ENCODE data around the gene KCNH8. TPM values are rescaled to one million over a fixed set of nuclear protein-coding genes. Genes with fewer than 3 reads are reported as not detected.

Gene KCNH8
- total RNA-seq, 1 experiment from 2014 or later, result 3.7 TPM

DNA sequence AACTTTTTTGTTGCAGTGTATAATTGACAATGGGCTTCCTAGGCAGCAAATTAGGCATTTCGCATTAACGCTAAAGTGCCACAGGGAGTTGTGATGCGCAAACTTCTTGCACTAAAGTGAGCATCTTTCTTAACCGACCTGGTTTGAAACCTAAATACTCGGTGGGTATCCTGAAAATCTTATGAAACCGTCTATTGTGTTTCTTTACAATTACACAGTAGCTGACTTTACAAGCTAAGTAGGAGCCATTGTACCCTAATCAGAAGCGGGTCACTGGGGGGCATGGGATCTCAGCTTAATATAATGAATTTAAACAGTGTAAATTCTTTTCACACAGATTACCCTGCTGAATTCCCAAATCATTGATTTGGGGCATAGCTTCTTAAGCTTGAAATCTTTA is 328.0 kb downstream of the KCNH8 start:
- H3K23me2 ChIP-seq (ENCODE audit: insufficient read length, low read depth, low read length, poor library complexity, severe bottlenecking), result no peaks in the 10 kb centered on the region
- Mint-ChIP-seq H3K36me3 (ENCODE audit: insufficient read depth in 1 of 3, low read depth in 3 of 3) (peaks cover 8 to 15% (median 13%) of the 10 kb centered on the region in 3 experiments), H3K27me3 (ENCODE audit: low read depth) (no peaks in the 10 kb centered on the region), H3K4me1 (peaks cover 37 to 48% of the 10 kb centered on the region in 2 experiments), H3K9me3 (peaks cover 10 to 16% of the 10 kb centered on the region in 2 experiments), H3K4me3 (no peak overlapping the region), H3K27ac (peak overlapping the region in 1 of 3 experiments; percentile 16; a peak in 1 of 7 replicates)
- H3K14ac ChIP-seq (ENCODE audit: insufficient read depth, low read length), result no peak overlapping the region
- H3K4me2 ChIP-seq (ENCODE audit: insufficient read depth, insufficient read length, low read length), result no peak overlapping the region
- no peak overlapping the region for H4K5ac ChIP-seq (ENCODE audit: insufficient read length, low read depth, low read length)
- no peak overlapping the region for H3K4ac ChIP-seq (ENCODE audit: low read depth, low read length)
- WGBS (ENCODE audit: extremely low coverage, insufficient read length, low lambda C conversion rate), result no CpG with 5 or more reads among the region's 7 CpGs
- H3T11ph ChIP-seq (ENCODE audit: low read length), result no peak overlapping the region
- no peaks in the 10 kb centered on the region for H3K4me1 ChIP-seq (ENCODE audit: insufficient read depth, low read length)
- no peak overlapping the region for H2AFZ ChIP-seq (ENCODE audit: low read length)
- no peak overlapping the region for H3K56ac ChIP-seq (ENCODE audit: insufficient read length, low read depth, low read length)
- DNase-seq, result no peak
- no peak overlapping the region for H2BK12ac ChIP-seq (ENCODE audit: insufficient read length, low read depth, low read length)
- peaks cover 5% of the 10 kb centered on the region for H3K9me3 ChIP-seq (ENCODE audit: control insufficient read depth, low read depth, low read length)
- H3K9ac ChIP-seq (ENCODE audit: extremely low read depth, insufficient read length, low read length), result no peak overlapping the region
- H3K18ac ChIP-seq (ENCODE audit: insufficient read length, low read depth, low read length), result no peak overlapping the region
- no peak overlapping the region for H3K23ac ChIP-seq (ENCODE audit: insufficient read length, low read depth, low read length)
- no peak overlapping the region for H2AK5ac ChIP-seq (ENCODE audit: insufficient read length, low read length)
- TF ChIP-seq CTCF (conservative IDR thresholded peaks at IDR 0.05), result no peak
- no peak overlapping the region for H4K91ac ChIP-seq (ENCODE audit: insufficient read length, low read depth, low read length)
- H3K79me1 ChIP-seq (ENCODE audit: insufficient read depth, low read depth, low read length, poor library complexity, severe bottlenecking), result no peaks in the 10 kb centered on the region
- no peak overlapping the region for H2BK15ac ChIP-seq (ENCODE audit: low read depth, low read length)
- H3K27ac ChIP-seq (ENCODE audit: insufficient read length, low read depth, low read length), result no peak overlapping the region
- H4K20me1 ChIP-seq (ENCODE audit: control insufficient read depth, insufficient read depth, insufficient read length), result no peaks in the 10 kb centered on the region
- no peak overlapping the region for H2BK120ac ChIP-seq (ENCODE audit: low read depth, low read length, poor library complexity, severe bottlenecking)
- no peak overlapping the region for H2BK5ac ChIP-seq (ENCODE audit: insufficient read length, low read length)
- H4K8ac ChIP-seq (replicated peaks; ENCODE audit: insufficient read length, low read depth, low read length), result no peak overlapping the region
- H3K79me2 ChIP-seq (ENCODE audit: insufficient read depth, low read length), result no peaks in the 10 kb centered on the region
- no peaks in the 10 kb centered on the region for H3K27me3 ChIP-seq (ENCODE audit: insufficient read depth, low read length)
- H2BK20ac ChIP-seq (ENCODE audit: low read depth, low read length, poor library complexity, severe bottlenecking), result no peak overlapping the region
